Lower leg skin (tissue), 4 donors: ENCODE measurements around the gene TET1. TPM values are rescaled to one million over a fixed set of nuclear protein-coding genes. Genes with fewer than 3 reads are reported as not detected.

Experiments
- DNase-seq, 2 donors: peaks; one replicate each; pipeline ENCODE4 v3.0.0-alpha.2; 2019; ENCODE audit warnings: low spot score in 2 of 2
- H3K4me3 ChIP-seq: fragments of 200-600 bp; sonication (generic); 2 replicates; pipeline ENCODE4 v1.5.1; 2017; ENCODE audit warnings: mild to moderate bottlenecking, low read depth; ENCODE audit not compliant: poor library complexity, severe bottlenecking
- CTCF ChIP-seq, 3 donors: fragments of 450-650 bp; IDR thresholded peaks; one replicate each; pipeline ENCODE4 v1.5.1; 2016; ENCODE audit warnings: antibody characterized with exemption in 3 of 3, mild to moderate bottlenecking in 3 of 3, moderate library complexity in 2 of 3
- POLR2A ChIP-seq, 2 donors: fragments of 450-650 bp; IDR thresholded peaks; one replicate each; pipeline ENCODE4 v1.6.1; 2016 to 2017; ENCODE audit warnings: antibody characterized with exemption in 2 of 2, mild to moderate bottlenecking in 1 of 2, moderate library complexity in 1 of 2
- WGBS, 2 donors: methylation state at CpG; one replicate each; pipeline ENCODE4 v1.1.5; 2018; 5-methylcytosine and 5-hydroxymethylcytosine counted together
- intact Hi-C: fragments of 100-400 bp; cut with DNase I; formaldehyde crosslinking; loops from one replicate; pipeline ENCODE4 v1.15.0; 2023; ENCODE audit warnings: low total_unique reads
- total RNA-seq, 4 donors: library from RNA; depleted of rRNA; stranded (reverse); fragments of >200 nt; gene quantifications; one replicate each; pipeline ENCODE4 v1.1.0, GENCODE V29; 2016

TET1 gene
- total RNA-seq, 4 donors from 2014 or later = 1.1 to 3.8 (median 1.9) TPM

- 79 to 80% methylated on average over 6 of the region's 6 CpGs for WGBS, 2 donors
Observed at GRCh38 chr10:68742397-68742796, 182.3 kb downstream of the TET1 start.

More at GRCh38 chr10:68742397-68742796, 182.3 kb downstream of the TET1 start:
- H3K4me3 ChIP-seq = no peak overlapping the region
- intact Hi-C loops = no loop called here
- TF ChIP-seq CTCF (IDR thresholded peaks at IDR 0.05) = no peak
- no peak for TF ChIP-seq POLR2A (IDR thresholded peaks at IDR 0.05)
- DNase-seq = no peak

Other genes starting within 250 kb of the TET1 start
- gene HNRNPH3, start 228.3 kb upstream of the TET1 start, total RNA-seq = 10 to 100 TPM; 23.5 to 82.1 (median 43.6) TPM
- 1 to 10 TPM; 2.0 to 3.6 (median 2.8) TPM for gene PBLD, start 227.4 kb upstream of the TET1 start, total RNA-seq
- 10 to 100 TPM; 18.0 to 49.6 (median 23.5) TPM for gene RUFY2, start 153.1 kb upstream of the TET1 start, total RNA-seq
- 1 to 10 TPM; 1.7 to 3.5 (median 2.2) TPM for gene DNA2, start 88.4 kb upstream of the TET1 start, total RNA-seq
- 10 to 100 TPM in 2 of 4 donors, 1 to 10 TPM in 2; 7.7 to 31.5 (median 10.0) TPM for gene SLC25A16, start 32.8 kb upstream of the TET1 start, total RNA-seq
- 10 to 100 TPM; 19.1 to 41.4 (median 28.9) TPM for gene CCAR1, start 160.9 kb downstream of the TET1 start, total RNA-seq